Measurements from ENCODE around the gene ZMAT5. TPM values are rescaled to one million over a fixed set of nuclear protein-coding genes. Genes with fewer than 3 reads are reported as not detected.

ZMAT5 gene
- total and polyA plus RNA-seq, 10 of the 15 experiments (the other 5 are each of a cell fraction or from before 2014, with no cell fraction given): 2.3 to 43.0 (median 21.9) TPM

DNA sequence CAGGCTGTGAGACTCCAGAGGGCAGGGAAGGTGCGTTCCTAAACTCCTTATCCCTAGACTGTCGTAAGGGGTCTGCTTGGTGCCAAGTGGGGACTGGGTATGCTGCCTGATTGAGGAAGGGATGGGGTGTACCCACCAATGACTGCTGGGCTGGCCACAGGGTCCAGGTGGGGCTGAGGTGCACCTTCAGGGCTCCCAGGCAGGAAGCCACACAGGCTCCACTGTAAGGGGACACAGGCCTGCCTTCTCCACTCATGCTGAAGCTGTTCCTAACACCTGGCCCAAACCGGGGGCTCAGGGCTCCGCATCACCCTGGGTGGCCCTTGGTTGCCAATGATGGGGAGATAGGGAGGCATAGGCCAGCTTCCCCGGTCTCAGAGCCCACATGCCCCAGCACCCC lies 26.6 kb downstream of the ZMAT5 start:
- RAD21 ChIA-PET (ENCODE audit: unreplicated experiment): no interaction called here
- no peaks in the 10 kb centered on the region for H3K79me2 ChIP-seq (ENCODE audit: control insufficient read depth, insufficient read depth, low read length)
- SMC1A ChIA-PET (ENCODE audit: uncharacterized antibody, unreplicated experiment): no interaction called here
- no peak overlapping the region for H3K27ac ChIP-seq (ENCODE audit: control insufficient read depth, insufficient read depth)
- H3K4me1 ChIP-seq (ENCODE audit: control insufficient read depth, insufficient read depth, low read length): no peaks in the 10 kb centered on the region
- no peaks in the 10 kb centered on the region; a peak in 1 of 4 replicates for H3K36me3 ChIP-seq (ENCODE audit: control insufficient read depth in 2 of 2, insufficient read depth in 2 of 2, low read length in 1 of 2)
- FAIRE-seq (no peak), ATAC-seq (no peak), DNase-seq (ENCODE audit: low read depth, low spot score) (no peak)
- H2AFZ ChIP-seq (ENCODE audit: control insufficient read depth, low read depth, low read length): no peak overlapping the region
- CTCF ChIA-PET: interaction anchor here (1.2 kb wide), 1 partner anchor 150 kb away, joined by 3 read pairs; no protein-coding TSS in a partner anchor
- H4K20me1 ChIP-seq (ENCODE audit: control insufficient read depth, insufficient read depth): no peaks in the 10 kb centered on the region
- intact Hi-C loops (cut with micrococcal nuclease; ENCODE audit: unreplicated experiment) (no loop called here), in situ Hi-C loops (cut with MboI) (no loop called here)
- BruUV-seq (replicated peaks): no TSS peak
- H3K9ac ChIP-seq (ENCODE audit: control insufficient read depth, insufficient read depth, low read length): no peak overlapping the region
- 96% methylated on average over 5 of the region's 5 CpGs for WGBS (ENCODE audit: insufficient coverage, insufficient replicate concordance, low lambda C conversion rate, missing lambda C conversion rate)
- no peak overlapping the region for H3K4me2 ChIP-seq (ENCODE audit: control insufficient read depth, insufficient read depth)
- TF ChIP-seq STAT3 (IDR thresholded peaks at IDR 0.05; ENCODE audit: low read depth, low read length) (no peak), ESRRA (IDR thresholded peaks at IDR 0.05; ENCODE audit: low read length) (no peak), NFIC (IDR thresholded peaks at IDR 0.05; ENCODE audit: low read depth, low read length) (no peak), YY1 (IDR thresholded peaks at IDR 0.05; ENCODE audit: low read depth, low read length) (no peak), POLR2A (IDR thresholded peaks at IDR 0.05; ENCODE audit: low read depth, low read length) (no peak), MXI1 (IDR thresholded peaks at IDR 0.05; ENCODE audit: low read depth, low read length) (no peak)
- no peaks in the 10 kb centered on the region for H3K27me3 ChIP-seq (replicated peaks in 1 of 2; ENCODE audit: control insufficient read depth in 2 of 2, insufficient read depth in 2 of 2, low read length in 1 of 2)
- no peak overlapping the region for H3K4me3 ChIP-seq
- no peaks in the 10 kb centered on the region for H3K9me3 ChIP-seq (replicated peaks; ENCODE audit: control insufficient read depth, insufficient read depth, low read length)
- POLR2A ChIA-PET: interaction anchor here (0.6 kb wide), 1 partner anchor 101 kb away, joined by 4 read pairs; no protein-coding TSS in a partner anchor

- ChIA-PET CTCF (interaction anchor here (1.2 kb wide), 1 partner anchor 150 kb away, joined by 3 read pairs; no protein-coding TSS in a partner anchor), RAD21 (ENCODE audit: unreplicated experiment) (no interaction called here), SMC1A (ENCODE audit: uncharacterized antibody, unreplicated experiment) (interaction anchor here (0.5 kb wide), 1 partner anchor 263 kb away, joined by 3 read pairs; no protein-coding TSS in a partner anchor), POLR2A (no interaction called here)
- WGBS (ENCODE audit: insufficient coverage, insufficient replicate concordance, low lambda C conversion rate, missing lambda C conversion rate): 84% methylated on average over 16 of the region's 17 CpGs
- H3K4me3 ChIP-seq: no peak overlapping the region
- no peak for FAIRE-seq
- H3K9ac ChIP-seq (ENCODE audit: control insufficient read depth, insufficient read depth, low read length): no peak overlapping the region
- no peak overlapping the region for H3K27ac ChIP-seq (ENCODE audit: control insufficient read depth, insufficient read depth)
- no peaks in the 10 kb centered on the region for H4K20me1 ChIP-seq (ENCODE audit: control insufficient read depth, insufficient read depth)
- no peak for DNase-seq (ENCODE audit: low read depth, low spot score)
- H2AFZ ChIP-seq (ENCODE audit: control insufficient read depth, low read depth, low read length): no peak overlapping the region
- H3K27me3 ChIP-seq (replicated peaks in 1 of 2; ENCODE audit: control insufficient read depth in 2 of 2, insufficient read depth in 2 of 2, low read length in 1 of 2): no peaks in the 10 kb centered on the region
- H3K36me3 ChIP-seq (ENCODE audit: control insufficient read depth in 2 of 2, insufficient read depth in 2 of 2, low read length in 1 of 2): no peaks in the 10 kb centered on the region; a peak in 1 of 4 replicates
- no peaks in the 10 kb centered on the region for H3K9me3 ChIP-seq (replicated peaks; ENCODE audit: control insufficient read depth, insufficient read depth, low read length)
- TF ChIP-seq SIX5 (IDR thresholded peaks at IDR 0.05; ENCODE audit: low read depth, low read length, severe bottlenecking) (no peak), MLLT1 (IDR thresholded peaks at IDR 0.05) (no peak), BHLHE40 (IDR thresholded peaks at IDR 0.05; ENCODE audit: borderline replicate concordance in 1 of 2, low read depth in 2 of 2, low read length in 1 of 2) (no peak)
- intact Hi-C loops (cut with micrococcal nuclease; ENCODE audit: unreplicated experiment): no loop called here
- BruUV-seq (replicated peaks): no TSS peak
- no peaks in the 10 kb centered on the region for H3K79me2 ChIP-seq (ENCODE audit: control insufficient read depth, insufficient read depth, low read length)
- in situ Hi-C loops (cut with MboI): no loop called here
- no peaks in the 10 kb centered on the region for H3K4me1 ChIP-seq (ENCODE audit: control insufficient read depth, insufficient read depth, low read length)
- no peak overlapping the region for H3K4me2 ChIP-seq (ENCODE audit: control insufficient read depth, insufficient read depth)
- no peak for ATAC-seq
These were observed 27.4 kb downstream of the ZMAT5 start for GRCh38 chr22:29739346-29739875.

Data from GM12878 (cell line).